ENCODE results near the gene L3HYPDH.
"Not testable (repeated sequence)": the region's sequence is repeated elsewhere in the genome, so short reads cannot be mapped to it uniquely, and the experiment has no call there.

The L3HYPDH gene

DNA sequence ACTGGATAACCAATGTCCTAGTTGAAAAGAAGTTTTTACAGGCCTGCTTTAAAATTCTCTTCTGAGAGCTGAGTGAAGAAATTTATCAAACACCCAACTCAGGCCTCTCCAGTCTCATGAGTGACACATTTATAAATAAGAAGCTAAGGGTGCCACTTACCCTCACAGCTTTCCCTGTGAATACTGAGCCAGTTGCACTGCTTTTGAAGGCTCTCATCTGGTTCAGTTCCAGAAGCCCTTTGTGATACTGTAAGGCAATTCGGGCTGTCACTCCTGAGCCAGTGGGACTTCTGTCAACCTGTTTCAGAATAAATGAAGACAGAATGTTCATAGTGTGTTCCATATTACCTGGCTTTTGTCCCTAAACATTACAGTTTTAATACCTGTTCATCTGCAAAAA, 8.5 kb downstream of the L3HYPDH start:
- no peak for DNase-seq

DNA sequence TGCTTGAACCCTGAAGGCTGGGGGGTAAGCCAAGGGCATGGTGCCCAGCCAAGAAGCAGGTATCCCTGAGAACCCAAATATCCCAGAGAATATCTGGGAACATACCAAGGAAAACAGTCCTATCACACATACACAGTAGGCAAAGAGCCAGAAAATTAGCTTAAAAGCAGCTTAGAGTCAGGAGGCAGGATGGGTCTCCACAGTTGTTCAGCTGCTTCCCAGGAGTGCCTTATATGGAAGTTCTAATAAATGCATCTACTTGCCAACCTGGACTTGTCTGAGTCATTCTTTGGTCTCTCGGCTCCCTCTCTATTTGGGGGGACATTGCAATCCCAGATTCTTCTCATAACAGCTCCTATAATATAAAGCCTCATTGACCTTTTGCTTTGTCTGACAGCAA, 10.0 kb downstream of the L3HYPDH start:
- no peak for DNase-seq

DNA sequence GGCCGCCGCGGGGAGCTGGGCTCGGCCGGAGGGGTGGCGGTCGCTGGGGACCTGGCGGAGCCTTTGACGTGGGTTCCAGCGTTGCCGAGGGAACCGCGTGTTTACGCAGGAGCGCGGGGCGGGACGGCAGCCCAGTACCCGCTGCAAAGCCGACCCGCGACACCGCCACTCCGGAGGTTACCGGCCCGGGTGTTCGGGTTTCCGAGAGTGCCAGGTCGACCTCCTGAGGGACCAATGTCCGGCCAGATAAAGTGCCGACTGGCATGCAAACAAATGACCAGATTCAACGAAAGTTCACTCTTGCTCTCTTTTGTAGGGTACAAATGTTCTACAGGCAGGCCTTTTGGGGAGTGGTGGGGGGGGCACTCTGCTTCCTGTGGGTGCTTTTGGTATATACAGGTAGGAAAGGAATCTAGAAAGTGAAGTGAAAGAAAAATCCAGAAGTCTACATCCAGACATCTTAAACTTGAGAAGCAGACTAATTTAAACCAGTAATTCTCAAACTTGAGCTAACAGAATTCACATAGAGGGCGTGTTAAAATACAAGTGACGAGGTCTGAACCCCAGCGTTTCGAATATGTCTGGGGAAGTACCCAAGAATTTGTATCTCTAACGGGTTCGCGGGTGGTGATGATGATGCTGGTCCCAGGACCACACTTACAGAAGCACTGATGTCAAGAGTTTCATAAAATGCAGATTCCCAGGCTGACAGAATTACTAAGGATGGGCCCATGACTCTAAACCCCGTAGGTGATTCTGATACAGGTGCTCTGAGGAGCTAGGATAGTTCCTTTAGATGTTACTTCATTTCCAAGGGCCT, 18.7 kb downstream of the L3HYPDH start, which contains the start of gene GPR135:
Gene GPR135, minus strand, starts transcription at position 65 of the 820 bp plus-strand sequence. CDS start 154 bp downstream, outside the sequence.
- DNase-seq = no peak

DNA sequence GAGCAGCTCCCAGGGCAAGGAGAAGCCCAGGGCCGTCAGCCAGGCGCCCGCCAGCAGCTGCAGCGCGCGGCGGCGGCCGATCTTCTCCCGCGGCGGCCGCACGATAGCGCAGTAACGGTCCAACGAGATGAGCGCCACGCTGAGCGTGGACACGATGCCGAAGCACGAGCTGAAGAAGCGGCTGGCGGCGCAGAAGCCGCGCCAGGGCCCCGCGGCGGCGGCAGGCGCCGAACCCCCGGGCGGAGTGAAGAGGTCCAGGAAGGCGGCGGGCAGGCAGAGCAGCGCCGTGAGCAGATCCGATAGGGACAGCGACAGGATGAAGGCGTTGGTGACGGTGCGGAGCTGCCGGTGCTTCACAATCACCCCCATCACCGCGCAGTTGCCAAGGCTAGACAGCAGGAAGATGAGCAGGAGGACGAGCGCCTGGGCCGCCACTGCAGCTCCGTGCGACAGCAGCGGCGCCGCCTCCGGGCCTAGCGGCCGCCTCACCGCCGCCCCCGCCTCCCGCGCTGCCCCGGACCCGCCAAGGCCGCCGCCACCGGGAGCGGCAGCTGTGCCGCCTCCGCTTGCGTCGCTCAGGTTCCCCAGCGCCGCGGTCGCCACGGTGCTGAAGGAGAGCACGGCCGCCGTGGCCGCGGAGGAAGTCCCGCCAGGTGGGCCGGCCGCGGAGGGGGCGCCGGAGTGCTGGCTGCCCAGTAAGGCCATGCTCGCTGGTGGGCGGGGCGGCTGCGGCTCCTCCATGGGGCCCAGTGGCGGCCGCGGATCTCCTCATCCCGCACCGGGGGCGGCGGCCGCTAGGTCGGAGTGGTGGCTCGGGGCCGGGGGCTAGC, 19.5 kb downstream of the L3HYPDH start:
- peak; percentile 48 for DNase-seq

DNA sequence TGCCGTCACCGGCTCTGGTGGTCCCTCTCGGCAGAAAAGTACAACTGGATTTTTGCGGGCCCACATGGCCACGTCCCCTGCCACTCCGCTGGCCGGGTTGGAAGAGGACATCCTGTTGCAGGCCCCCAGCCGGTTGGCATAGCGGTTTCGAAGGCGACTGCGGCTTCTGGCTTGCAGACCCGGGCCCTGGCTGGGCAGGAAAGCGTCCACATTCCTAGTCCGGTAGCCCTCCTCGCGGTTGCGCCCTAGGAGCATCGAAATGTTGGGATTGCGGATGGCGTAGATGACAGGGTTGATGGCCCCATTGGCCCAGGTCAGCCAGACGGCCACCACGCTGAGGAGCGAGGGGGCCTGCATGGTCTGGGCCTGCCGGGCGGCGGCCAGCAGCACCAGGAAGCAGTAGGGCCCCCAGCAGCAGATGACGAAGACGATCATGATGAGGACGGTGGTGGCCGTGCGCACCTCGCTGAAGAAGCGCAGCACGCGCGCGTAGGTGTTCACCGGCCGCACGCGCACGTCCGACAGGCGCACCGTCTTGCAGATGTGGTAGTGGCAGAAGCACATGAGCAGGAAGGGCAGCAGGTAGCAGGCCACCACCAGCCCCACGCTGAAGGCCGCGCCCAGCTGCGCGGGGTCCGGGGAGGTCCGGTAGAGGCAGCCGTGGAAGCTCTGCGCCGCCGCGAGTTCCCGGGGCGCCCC, 20.3 kb downstream of the L3HYPDH start:
- DNase-seq = peak; percentile 36

DNA sequence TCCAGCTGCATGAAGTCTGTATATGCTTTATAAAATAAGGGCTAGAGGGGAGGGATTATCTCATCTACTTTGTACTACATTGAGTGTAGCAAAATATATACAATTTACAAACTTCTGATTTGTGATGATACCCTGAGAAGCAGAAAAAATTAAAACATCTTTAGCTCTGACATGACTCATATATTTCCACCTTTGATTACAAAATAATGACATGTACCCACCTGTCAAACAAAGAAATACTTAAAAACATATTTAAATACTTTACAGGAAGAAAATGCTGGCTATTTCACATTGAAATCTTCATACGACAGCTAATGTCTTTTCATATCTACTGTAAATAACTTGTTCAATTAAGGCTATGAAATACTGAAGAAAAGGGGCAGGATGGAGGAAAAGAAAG, 22.3 kb downstream of the L3HYPDH start:
- DNase-seq = no peak

DNA sequence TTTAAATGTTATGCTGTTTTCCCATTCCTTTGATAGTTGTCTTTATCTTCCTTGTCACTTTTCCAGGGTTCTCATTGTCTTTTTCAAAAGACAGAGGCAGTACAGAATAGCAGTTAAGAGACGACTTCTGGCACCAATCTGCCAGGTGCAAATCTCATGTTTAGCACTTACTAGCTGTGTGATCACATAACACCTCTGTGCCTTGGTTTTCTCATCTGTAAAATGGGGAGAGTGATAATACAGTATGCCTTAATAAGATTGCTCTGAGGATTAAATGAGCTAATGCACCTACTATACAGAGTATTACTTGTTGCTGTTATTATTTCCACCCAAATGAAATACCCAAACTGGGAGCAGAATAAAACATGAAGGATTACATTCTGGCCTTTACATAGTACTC, 23.8 kb downstream of the L3HYPDH start:
- no peak for DNase-seq

DNA sequence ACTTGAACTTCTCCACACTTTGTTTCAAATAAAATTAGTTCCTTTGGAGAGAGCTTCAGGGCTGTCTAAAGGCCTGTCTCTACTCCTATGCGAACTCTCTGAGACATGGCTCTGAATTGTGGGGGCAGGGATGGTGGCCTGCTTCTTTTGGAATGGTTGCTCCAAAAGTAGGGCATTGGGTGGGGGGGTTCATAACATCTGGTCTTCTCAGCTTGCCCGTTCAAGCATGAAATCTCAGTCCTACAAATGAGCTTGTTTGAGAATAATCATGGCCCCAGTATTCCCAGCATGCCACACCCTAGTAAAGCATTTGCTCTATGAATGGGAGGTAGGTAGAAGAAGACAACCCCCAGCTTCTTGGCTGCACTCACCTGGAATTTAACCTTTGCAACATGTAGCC, 25.7 kb downstream of the L3HYPDH start:
- no peak for DNase-seq

DNA sequence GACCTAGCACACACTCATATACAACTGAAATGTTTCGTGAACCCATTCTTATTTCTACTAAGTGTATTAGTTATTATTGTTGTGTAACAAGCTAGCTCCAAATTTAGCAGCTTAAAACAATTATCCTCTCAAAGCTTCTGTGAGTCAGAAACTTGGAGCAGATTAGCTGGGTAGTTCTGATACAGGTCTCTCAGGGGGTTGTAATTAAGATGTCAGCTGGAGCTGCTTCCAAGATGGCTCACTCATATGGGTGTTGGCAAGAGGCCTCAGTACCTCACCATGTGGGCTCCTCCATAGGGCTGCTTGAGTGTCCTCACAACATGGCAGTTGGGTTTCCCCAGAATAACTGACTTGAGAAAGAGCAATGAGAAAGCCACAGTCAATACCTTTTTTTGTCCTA, 28.8 kb downstream of the L3HYPDH start:
- no peak for DNase-seq

DNA sequence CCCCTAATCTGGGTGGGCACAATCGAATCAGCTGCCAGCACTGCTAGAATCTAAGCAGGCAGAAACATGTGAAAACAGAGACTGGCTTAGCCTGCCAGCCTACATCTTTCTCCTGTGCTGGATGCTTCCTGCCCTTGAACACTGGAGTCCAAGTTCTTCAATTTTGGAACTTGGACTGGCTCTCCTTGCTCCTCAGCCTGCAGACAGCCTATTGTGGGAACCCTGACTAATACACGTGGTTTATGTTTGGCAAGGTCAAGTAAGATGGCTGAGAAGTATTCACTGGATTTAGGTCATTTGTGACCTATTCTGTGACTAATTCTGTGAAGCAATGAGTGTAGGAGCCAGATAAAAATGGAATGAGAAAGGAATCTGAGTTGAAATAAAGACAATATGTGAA, 30.1 kb downstream of the L3HYPDH start:
- DNase-seq = no peak

DNA sequence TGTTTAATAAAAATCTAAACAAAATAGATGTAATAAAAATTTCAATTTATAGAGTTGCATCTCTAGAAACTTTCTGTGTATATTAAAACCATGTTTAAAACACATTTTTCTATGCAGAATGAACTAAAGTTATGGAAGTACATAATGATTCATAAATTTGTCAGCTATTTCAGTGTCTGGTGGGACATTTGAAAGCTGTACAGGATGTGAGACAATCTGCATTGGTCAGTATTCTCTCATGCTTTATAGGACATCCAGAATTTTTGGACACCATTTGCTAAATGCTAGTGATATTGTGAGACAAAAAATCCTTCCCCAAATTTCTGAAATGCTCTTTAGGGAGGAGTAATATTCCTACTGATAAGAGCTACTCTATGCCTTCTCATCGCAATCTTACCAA, 32.4 kb downstream of the L3HYPDH start:
- no peak for DNase-seq

DNA sequence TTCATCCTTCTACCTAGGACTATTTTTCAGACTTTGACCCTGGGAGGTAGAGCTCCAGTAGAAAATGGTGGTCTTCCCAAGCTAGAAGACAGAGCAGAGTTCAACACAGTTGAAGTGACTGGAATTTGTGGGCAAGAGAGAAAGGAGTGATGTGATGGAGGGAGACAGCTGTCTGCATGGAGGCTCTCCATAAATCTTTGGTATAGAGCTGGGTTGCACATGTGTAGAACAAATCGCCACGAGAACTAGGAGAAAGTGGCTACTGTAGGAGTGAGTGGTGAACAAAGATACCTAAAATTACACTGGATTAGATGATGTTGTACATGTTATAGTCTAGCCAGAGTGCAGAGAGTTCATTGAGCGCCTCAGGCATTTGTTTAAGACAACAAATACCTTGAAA, 33.5 kb downstream of the L3HYPDH start:
- no peak for DNase-seq

DNA sequence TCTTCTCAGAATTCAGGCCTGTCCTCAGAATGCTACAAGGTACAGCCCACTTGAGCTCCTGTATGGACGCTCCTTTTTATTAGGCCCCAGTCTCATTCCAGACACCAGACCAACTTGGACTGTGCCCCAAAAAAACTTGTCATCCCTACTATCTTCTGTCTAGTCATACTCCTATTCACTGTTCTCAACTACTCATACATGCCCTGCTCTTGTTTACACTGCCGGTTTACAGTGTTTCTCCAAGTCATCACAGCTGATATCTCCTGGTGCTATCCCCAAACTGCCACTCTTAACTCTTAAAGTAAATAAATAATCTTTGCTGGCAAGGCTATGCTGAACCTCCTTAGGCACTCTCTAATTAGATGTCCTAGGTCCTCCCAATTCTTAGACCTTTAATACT, 35.5 kb downstream of the L3HYPDH start:
- DNase-seq = not testable (repeated sequence)

DNA sequence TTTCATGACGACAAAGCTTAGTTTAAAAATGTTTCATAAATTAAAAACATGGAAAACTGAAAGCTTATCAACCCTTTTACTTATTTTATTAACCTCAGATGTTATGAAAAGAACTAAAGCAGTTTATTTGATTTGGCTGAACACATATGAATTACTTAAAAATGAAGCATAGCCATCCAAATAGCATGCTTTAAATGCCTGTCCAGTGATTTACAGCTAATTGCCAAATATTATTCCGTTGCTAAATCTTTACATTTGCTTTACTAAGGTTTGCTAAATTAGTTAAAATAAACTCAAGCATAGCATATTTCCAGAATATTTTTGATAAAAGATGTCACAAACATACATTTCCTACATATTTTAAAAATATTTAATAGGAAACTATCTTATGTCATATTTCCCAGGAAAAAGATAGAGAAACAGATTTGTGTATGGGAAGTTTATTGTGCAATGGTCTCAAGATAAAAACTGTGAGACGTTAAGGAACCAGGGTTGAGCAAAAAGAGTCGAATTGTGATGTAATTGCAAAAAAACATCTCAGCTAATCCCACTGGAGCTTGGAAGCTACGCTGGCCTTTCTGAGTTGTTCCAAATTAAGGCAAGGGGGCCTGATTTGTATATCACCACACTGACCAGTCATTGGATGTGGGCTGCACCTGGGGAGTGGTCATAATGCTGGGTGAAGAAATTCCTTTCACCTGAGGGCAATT, 44.8 kb downstream of the L3HYPDH start:
- DNase-seq = no peak

DNA sequence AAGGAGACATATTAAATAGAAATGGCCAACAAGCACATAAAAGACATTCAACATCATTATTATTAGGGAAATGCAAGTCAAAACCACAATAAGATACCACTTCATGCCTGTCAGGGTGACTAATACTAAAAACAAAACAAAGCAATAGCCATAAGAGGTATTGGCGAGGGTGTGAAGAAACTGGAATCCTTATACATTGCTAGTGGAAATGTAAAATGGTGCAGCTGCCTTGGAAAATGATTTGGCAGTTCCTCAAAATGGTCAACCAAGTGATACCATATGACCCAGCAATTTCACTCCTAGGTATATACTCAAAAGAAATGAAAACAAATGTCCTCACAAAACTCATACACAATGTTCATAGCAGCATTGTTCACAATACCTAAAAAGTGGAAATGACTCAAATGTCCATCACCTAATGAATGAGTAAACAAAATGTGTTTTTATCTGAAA, 46.0 kb downstream of the L3HYPDH start:
- DNase-seq = no peak

DNA sequence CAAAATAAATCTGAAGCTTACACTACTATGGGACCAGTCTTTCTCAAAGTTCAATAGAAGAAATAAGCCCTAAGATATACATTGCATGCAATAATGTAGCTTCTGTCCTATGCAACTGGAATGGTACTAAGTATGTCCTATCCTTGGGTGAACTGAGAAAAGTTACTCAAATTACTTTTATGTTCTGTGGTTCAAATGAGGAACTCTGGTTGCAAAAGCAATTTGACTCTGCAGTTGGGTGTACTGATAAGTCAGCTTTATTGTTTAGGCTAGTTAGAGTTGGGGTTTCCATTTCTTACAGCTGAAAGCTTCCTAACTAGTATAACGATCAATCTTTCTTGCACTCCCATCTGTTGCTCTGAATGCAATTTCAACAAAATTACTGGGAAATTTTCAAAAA, 48.2 kb downstream of the L3HYPDH start:
- no peak for DNase-seq

DNA sequence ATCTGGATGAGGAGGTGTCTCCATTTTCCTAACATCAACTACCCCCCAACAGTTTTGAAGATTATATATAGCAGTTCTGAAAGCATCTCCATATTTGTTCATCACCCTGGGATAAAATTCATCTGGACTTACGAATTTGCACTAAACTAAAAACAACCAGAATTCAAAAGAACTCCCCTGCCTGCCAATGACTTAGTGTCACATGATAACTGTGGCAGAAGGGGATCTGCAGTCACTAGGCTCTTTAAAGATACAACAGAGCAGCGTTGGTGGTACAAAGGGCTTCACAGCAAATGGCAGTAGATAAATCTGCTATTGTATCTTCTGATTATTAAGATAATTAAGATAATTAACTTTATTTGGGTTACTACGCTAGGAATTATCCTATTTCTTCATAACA, 49.1 kb downstream of the L3HYPDH start:
- DNase-seq = no peak

DNA sequence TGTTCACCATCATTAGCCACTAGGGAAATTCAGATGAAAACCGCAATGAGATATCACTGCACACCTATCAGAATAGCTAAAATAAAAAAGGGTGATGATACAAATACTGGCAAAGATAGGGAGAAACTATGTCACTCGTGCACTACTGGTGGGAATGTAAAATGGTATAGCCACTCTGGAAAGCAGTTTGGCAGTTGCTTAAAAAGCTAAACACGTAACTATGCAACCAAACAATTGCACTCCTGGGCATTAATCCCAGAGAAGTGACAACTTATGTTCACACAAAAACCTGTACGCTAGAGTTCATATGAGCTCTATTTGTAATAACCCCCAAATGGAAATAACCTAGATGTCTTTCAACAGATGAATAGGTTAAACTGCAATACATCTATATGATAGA, 54.4 kb downstream of the L3HYPDH start:
- DNase-seq = no peak

DNA sequence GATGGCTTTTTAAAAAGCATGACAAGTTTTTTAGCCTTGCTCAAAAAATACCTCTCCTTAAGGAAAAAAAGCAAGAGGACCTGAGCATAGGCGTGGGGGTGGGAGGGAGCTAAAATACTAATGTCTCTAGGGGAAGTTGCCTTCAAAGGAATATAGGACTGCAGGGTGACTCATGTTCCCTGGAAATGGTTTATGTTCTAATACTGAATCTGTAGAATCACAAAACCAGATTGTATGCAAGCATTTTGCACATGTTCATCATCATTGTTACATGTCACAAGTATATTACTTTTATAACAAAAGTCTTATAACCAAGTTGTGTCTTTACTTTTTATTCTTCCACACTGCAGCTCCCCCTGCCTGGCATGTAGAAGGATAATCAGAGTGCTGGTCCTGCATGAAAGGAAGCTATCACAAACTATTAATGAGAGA, 55.6 kb downstream of the L3HYPDH start:
- no peak for DNase-seq

DNA sequence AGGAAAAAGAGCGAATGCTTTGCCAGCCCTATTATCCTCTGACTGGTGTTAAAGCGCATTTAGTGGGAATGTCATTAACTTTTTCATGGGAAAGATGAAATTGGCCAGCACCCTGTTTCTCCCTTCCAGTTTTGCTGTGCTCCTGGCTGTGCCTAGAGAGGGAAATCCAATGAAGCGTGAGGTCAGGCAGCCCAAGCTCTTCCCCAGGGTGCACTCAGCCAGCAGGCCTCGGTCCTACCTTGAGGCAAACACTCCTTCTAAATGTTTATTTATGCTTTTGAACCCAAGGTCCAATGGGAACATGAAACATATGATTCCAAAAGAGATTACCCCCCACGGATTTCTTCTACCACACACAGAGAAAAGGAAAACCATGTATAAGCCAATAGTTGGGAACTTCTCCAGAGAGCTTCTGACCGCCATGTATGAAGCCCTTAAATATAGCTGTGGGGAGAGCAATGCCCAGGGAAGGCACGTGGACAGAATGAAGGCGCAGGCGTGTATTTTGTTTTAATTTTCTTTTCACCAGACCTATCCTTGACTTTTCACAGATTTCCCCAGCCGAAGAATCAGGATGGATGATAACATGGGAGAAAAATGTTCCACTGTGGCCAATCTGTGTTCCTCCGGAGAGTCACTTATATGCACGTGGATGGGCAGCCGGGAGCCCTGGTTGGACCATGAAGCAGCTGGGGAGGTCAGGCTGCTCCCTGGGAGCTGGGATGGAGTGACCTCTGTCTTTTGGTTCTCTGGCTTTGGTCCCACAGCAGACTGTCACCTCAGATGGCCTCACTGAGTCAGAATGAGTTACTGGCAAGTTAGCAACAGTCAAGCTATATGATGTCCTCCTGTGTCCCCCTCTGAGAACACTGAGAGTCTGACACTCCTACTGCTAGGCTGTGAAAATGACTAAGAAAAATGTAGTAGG, 56.3 kb downstream of the L3HYPDH start:
- DNase-seq = no peak

DNA sequence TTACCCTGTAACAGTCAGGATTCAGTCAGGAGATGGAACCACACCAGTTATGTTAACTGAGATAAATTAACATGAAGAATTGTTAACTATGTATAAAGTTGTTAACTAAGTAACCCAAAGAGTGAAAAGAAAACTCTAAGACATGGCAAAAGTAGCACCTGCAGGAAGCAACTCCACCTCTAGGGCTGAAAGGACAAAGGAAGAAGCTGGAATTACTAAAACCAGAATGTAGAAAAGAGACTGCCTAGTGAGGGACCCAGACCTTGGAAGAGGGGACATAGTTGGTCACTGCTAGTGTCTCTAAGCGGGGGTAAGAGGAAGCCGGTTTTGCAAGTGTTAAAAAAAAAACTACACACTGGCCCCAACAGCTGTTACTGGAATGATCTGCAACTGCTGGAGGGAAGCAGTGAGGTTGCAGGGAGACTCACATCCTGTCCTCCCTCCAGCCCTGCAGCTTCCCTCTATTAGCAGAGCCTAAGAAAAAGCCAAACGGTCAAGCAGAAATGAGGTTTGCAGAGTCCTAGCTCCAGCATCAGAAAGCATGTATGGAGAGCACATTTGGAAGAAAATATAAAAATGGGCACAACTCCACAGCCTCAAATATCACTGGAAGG, 58.8 kb downstream of the L3HYPDH start:
- no peak for DNase-seq

Measured in NCI-H748 treated with DMSO at 0.1 percent for 48 hours (cell line).